Measurements from ENCODE around the gene FANCE.
"Not testable (repeated sequence)": the region's sequence is repeated elsewhere in the genome, so short reads cannot be mapped to it uniquely, and the experiment has no call there.

DNA sequence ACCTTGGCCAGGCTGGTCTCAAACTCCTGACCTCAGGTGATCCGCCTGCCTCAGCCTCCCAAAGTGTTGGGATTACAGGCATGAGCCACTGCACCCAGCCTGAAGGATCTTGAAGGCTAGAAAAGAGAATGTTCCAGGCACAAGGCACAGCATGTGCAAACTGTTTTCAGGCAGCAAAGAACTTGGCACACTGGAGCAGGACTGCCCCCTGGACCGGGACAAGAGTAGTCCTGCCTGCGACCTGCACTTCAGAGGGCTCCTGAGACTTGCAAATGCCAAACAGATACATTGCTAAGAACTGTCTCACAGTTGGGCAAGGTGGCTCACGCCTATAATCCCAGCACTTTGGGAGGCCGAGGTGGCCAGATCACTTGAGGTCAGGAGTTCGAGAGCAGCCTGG, 63.8 kb downstream of the FANCE start:
- TF ChIP-seq, protein P1, sequence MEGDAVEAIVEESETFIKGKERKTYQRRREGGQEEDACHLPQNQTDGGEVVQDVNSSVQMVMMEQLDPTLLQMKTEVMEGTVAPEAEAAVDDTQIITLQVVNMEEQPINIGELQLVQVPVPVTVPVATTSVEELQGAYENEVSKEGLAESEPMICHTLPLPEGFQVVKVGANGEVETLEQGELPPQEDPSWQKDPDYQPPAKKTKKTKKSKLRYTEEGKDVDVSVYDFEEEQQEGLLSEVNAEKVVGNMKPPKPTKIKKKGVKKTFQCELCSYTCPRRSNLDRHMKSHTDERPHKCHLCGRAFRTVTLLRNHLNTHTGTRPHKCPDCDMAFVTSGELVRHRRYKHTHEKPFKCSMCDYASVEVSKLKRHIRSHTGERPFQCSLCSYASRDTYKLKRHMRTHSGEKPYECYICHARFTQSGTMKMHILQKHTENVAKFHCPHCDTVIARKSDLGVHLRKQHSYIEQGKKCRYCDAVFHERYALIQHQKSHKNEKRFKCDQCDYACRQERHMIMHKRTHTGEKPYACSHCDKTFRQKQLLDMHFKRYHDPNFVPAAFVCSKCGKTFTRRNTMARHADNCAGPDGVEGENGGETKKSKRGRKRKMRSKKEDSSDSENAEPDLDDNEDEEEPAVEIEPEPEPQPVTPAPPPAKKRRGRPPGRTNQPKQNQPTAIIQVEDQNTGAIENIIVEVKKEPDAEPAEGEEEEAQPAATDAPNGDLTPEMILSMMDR (IDR thresholded peaks at IDR 0.05), result not testable (repeated sequence)
- not testable (repeated sequence) for TF ChIP-seq ZFP36 (IDR thresholded peaks at IDR 0.05; ENCODE audit: borderline replicate concordance, partially characterized antibody); MYC (IDR thresholded peaks at IDR 0.05; ENCODE audit: borderline replicate concordance, low read length); KDM5A (IDR thresholded peaks at IDR 0.05); CBX8 (IDR thresholded peaks at IDR 0.05); POLR2A (IDR thresholded peaks at IDR 0.05; ENCODE audit: low read length); FOSL2 (IDR thresholded peaks at IDR 0.05); FOSL2 (CRISPR knock-in tag; IDR thresholded peaks at IDR 0.05); MAZ (IDR thresholded peaks at IDR 0.05; ENCODE audit: borderline replicate concordance, low read depth, low read length); NPAS2 (CRISPR knock-in tag; IDR thresholded peaks at IDR 0.05; ENCODE audit: borderline replicate concordance); TP53 (CRISPR knock-in tag; IDR thresholded peaks at IDR 0.05)
- TF ChIP-seq, protein P2, sequence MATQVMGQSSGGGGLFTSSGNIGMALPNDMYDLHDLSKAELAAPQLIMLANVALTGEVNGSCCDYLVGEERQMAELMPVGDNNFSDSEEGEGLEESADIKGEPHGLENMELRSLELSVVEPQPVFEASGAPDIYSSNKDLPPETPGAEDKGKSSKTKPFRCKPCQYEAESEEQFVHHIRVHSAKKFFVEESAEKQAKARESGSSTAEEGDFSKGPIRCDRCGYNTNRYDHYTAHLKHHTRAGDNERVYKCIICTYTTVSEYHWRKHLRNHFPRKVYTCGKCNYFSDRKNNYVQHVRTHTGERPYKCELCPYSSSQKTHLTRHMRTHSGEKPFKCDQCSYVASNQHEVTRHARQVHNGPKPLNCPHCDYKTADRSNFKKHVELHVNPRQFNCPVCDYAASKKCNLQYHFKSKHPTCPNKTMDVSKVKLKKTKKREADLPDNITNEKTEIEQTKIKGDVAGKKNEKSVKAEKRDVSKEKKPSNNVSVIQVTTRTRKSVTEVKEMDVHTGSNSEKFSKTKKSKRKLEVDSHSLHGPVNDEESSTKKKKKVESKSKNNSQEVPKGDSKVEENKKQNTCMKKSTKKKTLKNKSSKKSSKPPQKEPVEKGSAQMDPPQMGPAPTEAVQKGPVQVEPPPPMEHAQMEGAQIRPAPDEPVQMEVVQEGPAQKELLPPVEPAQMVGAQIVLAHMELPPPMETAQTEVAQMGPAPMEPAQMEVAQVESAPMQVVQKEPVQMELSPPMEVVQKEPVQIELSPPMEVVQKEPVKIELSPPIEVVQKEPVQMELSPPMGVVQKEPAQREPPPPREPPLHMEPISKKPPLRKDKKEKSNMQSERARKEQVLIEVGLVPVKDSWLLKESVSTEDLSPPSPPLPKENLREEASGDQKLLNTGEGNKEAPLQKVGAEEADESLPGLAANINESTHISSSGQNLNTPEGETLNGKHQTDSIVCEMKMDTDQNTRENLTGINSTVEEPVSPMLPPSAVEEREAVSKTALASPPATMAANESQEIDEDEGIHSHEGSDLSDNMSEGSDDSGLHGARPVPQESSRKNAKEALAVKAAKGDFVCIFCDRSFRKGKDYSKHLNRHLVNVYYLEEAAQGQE (IDR thresholded peaks at IDR 0.05), result not testable (repeated sequence)
- TF ChIP-seq, protein P3, sequence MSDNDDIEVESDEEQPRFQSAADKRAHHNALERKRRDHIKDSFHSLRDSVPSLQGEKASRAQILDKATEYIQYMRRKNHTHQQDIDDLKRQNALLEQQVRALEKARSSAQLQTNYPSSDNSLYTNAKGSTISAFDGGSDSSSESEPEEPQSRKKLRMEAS (IDR thresholded peaks at IDR 0.05), result not testable (repeated sequence)

Data from A549 (cell line).